ENCODE results near the gene NMD3. TPM values are rescaled to one million over a fixed set of nuclear protein-coding genes. Genes with fewer than 3 reads are reported as not detected.

NMD3 gene
- polyA plus RNA-seq, 1 of the 3 experiments (the other 2 are of a cell fraction), result 15.1 TPM

- H3K4me3 ChIP-seq (ENCODE audit: low read depth in 2 of 2, low read length in 1 of 2), result no peak overlapping the region
- H3K27me3 ChIP-seq (ENCODE audit: insufficient read depth), result no peaks in the 10 kb centered on the region
- H4K20me1 ChIP-seq (ENCODE audit: insufficient read depth), result no peaks in the 10 kb centered on the region
- H3K9me3 ChIP-seq, result no peaks in the 10 kb centered on the region
- no peak for DNase-seq
- H3K36me3 ChIP-seq (replicated peaks in 1 of 2; ENCODE audit: control insufficient read depth in 1 of 2, insufficient read depth in 2 of 2, low read length in 1 of 2), result no peaks in the 10 kb centered on the region
- no peak overlapping the region for H3K27ac ChIP-seq (ENCODE audit: low read depth in 2 of 2, low read length in 1 of 2)
- ChIA-PET POLR2A (no interaction called here), CTCF (no interaction called here)
- 53% methylated on average over 6 of the region's 6 CpGs for whole genome bisulfite sequencing (ENCODE audit: low lambda C conversion rate)
- no peaks in the 10 kb centered on the region for H3F3A ChIP-seq (replicated peaks; ENCODE audit: insufficient read depth)
- no peaks in the 10 kb centered on the region for H3K79me2 ChIP-seq (ENCODE audit: insufficient read depth)
- H3K4me1 ChIP-seq (ENCODE audit: control insufficient read depth in 1 of 2, insufficient read depth in 2 of 2, low read depth in 1 of 2, low read length in 1 of 2), result no peaks in the 10 kb centered on the region
- no peak for TF ChIP-seq CTCF (IDR thresholded peaks at IDR 0.05)
- no peaks in the 10 kb centered on the region for H3K9me2 ChIP-seq
- H2AFZ ChIP-seq (ENCODE audit: low read depth), result no peak overlapping the region
- H3K4me2 ChIP-seq, result no peak overlapping the region
- H3K9ac ChIP-seq, result no peak overlapping the region
Measured at GRCh38 chr3:161197855-161198850, 23.0 kb upstream of the NMD3 start.

- no peaks in the 10 kb centered on the region for H3K27me3 ChIP-seq (ENCODE audit: insufficient read depth)
- no peak overlapping the region for H2AFZ ChIP-seq (ENCODE audit: low read depth)
- H3K9me3 ChIP-seq, result no peaks in the 10 kb centered on the region
- no peaks in the 10 kb centered on the region for H3K9me2 ChIP-seq
- no peak for TF ChIP-seq TCF12 (IDR thresholded peaks at IDR 0.05)
- no peak for TF ChIP-seq IRF3 (IDR thresholded peaks at IDR 0.05; ENCODE audit: low read depth, low read length)
- no peak for TF ChIP-seq FOXJ3 (CRISPR knock-in tag; IDR thresholded peaks at IDR 0.05)
- TF ChIP-seq FOSL2 (IDR thresholded peaks at IDR 0.05; ENCODE audit: borderline replicate concordance, low read depth), result no peak
- TF ChIP-seq EZH2phosphoT487 (IDR thresholded peaks at IDR 0.05; ENCODE audit: borderline replicate concordance, low read depth), result no peak
- TF ChIP-seq USF1 (IDR thresholded peaks at IDR 0.05; ENCODE audit: borderline replicate concordance, low read depth), result no peak
- no peak for TF ChIP-seq GABPA (IDR thresholded peaks at IDR 0.05; ENCODE audit: low read depth)
- TF ChIP-seq CHD2 (IDR thresholded peaks at IDR 0.05; ENCODE audit: low read length, partially characterized antibody), result no peak
- no peak for TF ChIP-seq CTCF (IDR thresholded peaks at IDR 0.05)
- no peak for TF ChIP-seq SMC3 (IDR thresholded peaks at IDR 0.05; ENCODE audit: low read depth, low read length)
- TF ChIP-seq NFIC (IDR thresholded peaks at IDR 0.05; ENCODE audit: borderline replicate concordance), result no peak
- no peak for TF ChIP-seq RFX5 (IDR thresholded peaks at IDR 0.05; ENCODE audit: low read length)
- no peak for TF ChIP-seq MEF2A (IDR thresholded peaks at IDR 0.05; ENCODE audit: borderline replicate concordance, low read depth)
- no peak for TF ChIP-seq RXRA (IDR thresholded peaks at IDR 0.05; ENCODE audit: borderline replicate concordance, low read depth)
- no peak for TF ChIP-seq USF2 (IDR thresholded peaks at IDR 0.05; ENCODE audit: borderline replicate concordance, low read depth, low read length)
- TF ChIP-seq FOXM1 (IDR thresholded peaks at IDR 0.05; ENCODE audit: low read depth), result no peak
- no peak for TF ChIP-seq MXI1 (IDR thresholded peaks at IDR 0.05; ENCODE audit: low read depth, low read length)
- no peak for TF ChIP-seq POLR2AphosphoS5 (IDR thresholded peaks at IDR 0.05; ENCODE audit: low read depth, low read length)
- TF ChIP-seq GATA2 (CRISPR knock-in tag; IDR thresholded peaks at IDR 0.05), result no peak
- no peak for TF ChIP-seq JUND (IDR thresholded peaks at IDR 0.05)
- no peak overlapping the region for H3K27ac ChIP-seq (ENCODE audit: low read depth in 2 of 2, low read length in 1 of 2)
- no peaks in the 10 kb centered on the region for H3K4me1 ChIP-seq (ENCODE audit: control insufficient read depth in 1 of 2, insufficient read depth in 2 of 2, low read depth in 1 of 2, low read length in 1 of 2)
- no peaks in the 10 kb centered on the region for H3K79me2 ChIP-seq (ENCODE audit: insufficient read depth)
- no peaks in the 10 kb centered on the region for H3K36me3 ChIP-seq (replicated peaks in 1 of 2; ENCODE audit: control insufficient read depth in 1 of 2, insufficient read depth in 2 of 2, low read length in 1 of 2)
- POLR2A ChIA-PET, result no interaction called here
- H3F3A ChIP-seq (replicated peaks; ENCODE audit: insufficient read depth), result no peaks in the 10 kb centered on the region
- H3K9ac ChIP-seq, result no peak overlapping the region
- 75% methylated on average over 3 of the region's 3 CpGs for WGBS (ENCODE audit: low lambda C conversion rate)
- no peak for DNase-seq
- CTCF ChIA-PET, result interaction anchor here (0.6 kb wide), 1 partner anchor 48 kb away, joined by 3 read pairs; no protein-coding TSS in a partner anchor
- H4K20me1 ChIP-seq (ENCODE audit: insufficient read depth), result no peaks in the 10 kb centered on the region
- no peak overlapping the region for H3K4me2 ChIP-seq
- no peak overlapping the region for H3K4me3 ChIP-seq (ENCODE audit: low read depth in 2 of 2, low read length in 1 of 2)
Measured at GRCh38 chr3:161199926-161200325, 21.2 kb upstream of the NMD3 start.

Measured in SK-N-SH (cell line).